HG03354 (cell line): ENCODE results near the gene NTRK1.

Source experiments
- ATAC-seq: cut with Tn5 transposase; IDR thresholded peaks from one replicate; pipeline ENCODE4 v1.9.1; 2021; ENCODE audit warnings: mild to moderate bottlenecking; ENCODE audit not compliant: unreplicated experiment, poor library complexity, severe bottlenecking

NTRK1 gene

DNA sequence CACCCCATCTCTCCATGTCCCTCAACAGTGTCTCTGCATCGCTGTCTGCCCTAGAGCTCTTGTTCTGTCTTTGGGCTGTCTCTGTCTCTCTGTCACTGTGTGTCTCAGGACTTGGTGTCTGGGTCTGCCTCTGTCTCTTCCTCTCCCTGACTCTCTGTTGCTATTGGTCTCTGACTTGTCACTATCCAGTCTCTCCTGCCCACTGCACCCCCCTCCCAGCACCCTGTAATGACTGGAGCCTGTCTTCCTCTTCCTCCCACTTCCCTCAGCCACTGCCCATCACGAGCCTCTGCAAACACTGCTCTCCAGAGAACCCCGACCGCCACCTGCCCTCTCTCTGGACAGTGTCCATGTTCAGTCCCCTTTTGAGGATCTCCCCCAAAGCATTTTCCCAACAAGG is 45.0 kb downstream of the NTRK1 start:
- ATAC-seq = no peak

- no peak for ATAC-seq
Measured at GRCh38 chr1:156906206-156906906, 45.7 kb downstream of the NTRK1 start.

GRCh38 chr1:156908541-156908940 is 47.9 kb downstream of the NTRK1 start:
- no peak for ATAC-seq

DNA sequence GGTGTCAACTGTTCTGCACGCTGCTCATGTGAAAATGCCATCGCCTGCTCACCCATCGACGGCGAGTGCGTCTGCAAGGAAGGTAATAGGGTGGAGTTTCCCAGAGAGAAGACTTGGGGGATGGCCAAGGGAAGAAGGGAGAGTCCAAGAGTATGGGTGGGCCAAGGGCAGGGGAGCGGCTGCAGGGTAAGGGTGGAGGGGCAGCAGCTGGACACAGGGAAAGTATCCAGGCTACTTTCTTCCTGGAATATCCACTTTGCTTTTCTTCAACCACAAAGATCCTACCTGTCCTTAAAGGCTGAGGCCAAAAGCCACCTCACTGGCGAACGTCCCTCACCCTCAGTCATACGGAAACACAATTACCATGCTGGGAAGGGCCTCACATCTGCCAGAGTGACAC is 48.3 kb downstream of the NTRK1 start:
- no peak for ATAC-seq

GRCh38 chr1:156909671-156910070 is 49.0 kb downstream of the NTRK1 start:
- no peak for ATAC-seq

DNA sequence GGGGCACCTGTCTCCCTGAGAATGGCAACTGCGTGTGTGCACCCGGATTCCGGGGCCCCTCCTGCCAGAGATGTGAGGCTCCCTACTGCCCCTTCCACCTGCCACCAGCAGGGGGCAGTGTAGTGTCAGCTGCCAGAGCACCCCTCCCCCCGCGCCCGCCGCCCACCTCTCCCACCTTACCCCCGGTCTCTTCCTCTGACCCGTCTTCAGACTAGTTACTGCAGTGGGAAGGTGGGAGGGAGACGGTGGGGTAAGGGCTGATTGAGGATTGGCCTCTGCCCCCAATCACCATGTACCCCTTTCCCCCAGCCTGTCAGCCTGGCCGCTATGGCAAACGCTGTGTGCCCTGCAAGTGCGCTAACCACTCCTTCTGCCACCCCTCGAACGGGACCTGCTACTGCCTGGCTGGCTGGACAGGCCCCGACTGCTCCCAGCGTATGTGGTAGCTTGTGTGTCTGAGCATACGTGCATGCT is 49.7 kb downstream of the NTRK1 start:
- no peak for ATAC-seq

DNA sequence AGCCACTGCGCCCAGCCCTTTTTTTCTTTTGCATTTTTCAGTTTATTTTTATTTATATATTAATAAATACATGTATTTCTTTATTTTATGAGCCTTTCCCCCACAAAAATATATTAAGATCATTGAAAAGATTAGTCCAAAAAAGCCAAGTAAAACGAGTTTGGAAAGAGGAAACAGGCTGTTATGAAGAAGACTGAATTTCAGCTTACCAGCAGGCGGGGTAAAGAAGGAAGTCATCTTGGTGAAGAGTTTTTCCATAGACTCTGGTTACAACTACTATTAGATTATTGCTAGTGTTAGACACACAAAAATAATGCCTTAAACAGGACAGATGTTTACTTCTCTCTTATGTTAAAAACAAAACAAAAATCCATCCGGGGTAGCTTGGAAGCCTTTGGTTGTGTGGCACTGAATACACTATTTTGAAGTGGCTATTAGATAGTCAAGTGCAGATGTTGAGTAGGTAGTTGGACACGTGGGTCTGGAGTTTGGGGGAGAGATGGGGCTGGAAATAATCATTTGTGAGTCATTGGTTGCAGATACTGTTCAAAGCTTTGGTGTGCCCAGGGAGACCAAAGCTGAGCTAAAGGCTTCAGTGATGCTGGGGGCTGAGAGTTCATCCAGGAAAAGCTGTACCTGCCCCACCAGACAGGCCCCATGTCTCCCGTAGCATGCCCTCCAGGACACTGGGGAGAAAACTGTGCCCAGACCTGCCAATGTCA is 51.1 kb downstream of the NTRK1 start:
- ATAC-seq = no peak

DNA sequence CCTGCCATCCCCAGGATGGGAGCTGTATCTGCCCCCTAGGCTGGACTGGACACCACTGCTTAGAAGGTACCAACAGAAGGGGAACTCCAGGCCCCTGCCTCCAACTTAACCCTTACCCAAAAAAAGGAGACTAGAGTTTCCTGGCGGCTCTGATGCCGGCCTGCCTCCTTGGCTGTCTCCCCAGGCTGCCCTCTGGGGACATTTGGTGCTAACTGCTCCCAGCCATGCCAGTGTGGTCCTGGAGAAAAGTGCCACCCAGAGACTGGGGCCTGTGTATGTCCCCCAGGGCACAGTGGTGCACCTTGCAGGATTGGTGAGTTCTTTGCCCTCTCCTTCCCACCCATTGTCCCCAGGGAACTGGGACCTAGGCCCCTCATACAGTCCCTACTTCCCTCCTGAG is 51.6 kb downstream of the NTRK1 start:
- ATAC-seq = no peak

DNA sequence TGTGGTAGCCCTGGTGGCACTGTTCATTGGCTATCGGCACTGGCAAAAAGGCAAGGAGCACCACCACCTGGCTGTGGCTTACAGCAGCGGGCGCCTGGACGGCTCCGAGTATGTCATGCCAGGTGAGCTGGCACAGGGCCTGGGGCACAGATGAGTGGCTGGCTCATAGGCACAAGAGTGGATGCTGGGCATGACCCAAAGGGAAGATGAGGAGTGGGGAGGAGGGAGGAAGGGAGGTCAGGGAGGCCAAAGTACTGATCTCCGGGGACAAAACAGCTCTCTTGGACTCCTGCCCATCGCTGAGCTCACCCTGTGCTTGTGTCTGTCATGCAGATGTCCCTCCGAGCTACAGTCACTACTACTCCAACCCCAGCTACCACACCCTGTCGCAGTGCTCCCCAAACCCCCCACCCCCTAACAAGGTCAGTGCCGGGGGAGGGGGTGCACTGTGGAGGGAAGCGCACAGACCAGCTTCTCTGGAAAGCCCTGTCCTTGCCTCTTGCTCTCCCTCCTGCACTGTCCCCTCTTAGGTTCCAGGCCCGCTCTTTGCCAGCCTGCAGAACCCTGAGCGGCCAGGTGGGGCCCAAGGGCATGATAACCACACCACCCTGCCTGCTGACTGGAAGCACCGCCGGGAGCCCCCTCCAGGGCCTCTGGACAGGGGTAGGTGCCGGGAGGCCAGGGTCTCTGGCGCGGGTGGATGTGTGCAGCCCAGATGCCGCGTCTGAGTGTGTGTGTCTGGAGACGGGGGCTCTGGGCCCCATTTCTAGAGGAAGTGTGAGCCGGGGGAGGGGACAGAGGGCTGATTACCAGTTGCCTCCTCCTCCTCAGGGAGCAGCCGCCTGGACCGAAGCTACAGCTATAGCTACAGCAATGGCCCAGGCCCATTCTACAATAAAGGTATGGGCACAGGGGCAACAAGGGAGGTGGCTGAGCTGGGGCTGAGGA is 52.5 kb downstream of the NTRK1 start:
- no peak for ATAC-seq

DNA sequence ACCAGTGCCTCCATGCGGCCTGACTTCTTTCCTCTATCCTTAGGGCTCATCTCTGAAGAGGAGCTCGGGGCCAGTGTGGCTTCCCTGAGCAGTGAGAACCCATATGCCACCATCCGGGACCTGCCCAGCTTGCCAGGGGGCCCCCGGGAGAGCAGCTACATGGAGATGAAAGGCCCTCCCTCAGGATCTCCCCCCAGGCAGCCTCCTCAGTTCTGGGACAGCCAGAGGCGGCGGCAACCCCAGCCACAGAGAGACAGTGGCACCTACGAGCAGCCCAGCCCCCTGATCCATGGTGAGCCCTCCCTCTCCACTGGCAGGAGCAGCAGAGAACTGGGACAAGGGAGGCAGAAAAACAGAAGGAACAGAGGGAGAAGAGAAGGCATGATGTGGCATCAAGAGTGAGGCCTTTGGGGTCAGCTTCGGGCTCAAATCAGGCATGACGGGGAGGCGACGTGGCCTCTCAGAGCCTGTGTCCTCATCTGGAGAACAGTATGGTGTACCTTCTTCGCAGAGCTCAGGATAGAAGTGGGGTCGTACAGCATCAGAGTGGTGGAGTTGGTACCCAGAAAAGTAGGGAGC is 53.2 kb downstream of the NTRK1 start:
- ATAC-seq = no peak

DNA sequence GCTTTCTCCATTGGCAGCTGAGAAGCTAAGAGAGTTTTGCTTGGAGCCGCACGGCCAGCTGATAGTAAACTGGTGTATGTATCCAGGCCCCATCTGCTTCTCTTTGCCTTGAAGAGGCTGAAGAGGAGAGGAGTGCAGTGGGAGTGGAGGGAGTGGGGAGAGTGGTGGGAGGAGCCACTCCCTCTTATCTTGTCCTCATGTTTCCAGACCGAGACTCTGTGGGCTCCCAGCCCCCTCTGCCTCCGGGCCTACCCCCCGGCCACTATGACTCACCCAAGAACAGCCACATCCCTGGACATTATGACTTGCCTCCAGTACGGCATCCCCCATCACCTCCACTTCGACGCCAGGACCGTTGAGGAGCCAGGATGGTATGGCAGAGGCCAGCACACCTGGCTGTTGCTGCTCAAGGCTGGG is 53.8 kb downstream of the NTRK1 start:
- ATAC-seq = no peak

DNA sequence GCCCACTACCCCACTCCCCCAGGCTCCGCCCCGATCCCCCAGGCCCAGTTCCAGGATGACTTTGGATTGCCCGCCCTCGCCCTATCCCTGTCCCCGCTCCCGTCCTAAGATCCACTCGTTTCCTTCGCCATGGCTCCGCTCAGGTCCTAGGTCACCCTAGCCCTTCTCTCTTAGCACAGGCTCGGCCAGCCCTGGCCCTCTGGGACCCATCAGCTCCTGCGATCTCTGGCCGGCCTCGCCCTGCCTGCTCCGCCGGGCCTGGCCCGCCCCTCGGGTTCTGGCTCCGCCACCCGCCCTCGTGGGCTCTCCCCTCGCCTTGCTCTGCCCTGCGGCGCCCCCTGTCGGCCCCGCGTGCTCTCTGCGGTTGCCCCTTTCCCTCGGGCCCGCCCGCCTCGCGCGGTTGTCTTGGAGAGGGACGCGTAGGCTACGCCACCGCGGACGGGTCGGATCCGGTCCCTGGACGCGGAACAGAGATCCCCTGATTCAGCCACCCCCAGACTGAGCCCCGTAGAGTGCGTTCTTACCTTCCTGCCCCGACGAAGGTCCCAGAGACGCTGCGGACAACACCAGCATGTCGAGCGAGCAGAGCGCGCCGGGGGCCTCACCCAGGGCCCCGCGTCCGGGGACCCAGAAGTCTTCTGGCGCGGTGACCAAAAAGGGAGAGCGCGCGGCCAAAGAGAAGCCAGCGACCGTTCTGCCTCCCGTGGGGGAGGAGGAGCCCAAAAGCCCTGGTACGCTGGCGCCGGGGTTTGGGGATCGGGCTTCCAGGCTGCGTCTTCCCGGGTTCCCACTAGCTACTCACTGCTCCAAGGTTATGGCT is 59.8 kb downstream of the NTRK1 start, which contains the start of gene LRRC71:
LRRC71 (plus strand) TSS at position 400 of the 820 bp plus-strand sequence; CDS start at position 572, 172 bp downstream.
- ATAC-seq = no peak

GRCh38 chr1:156921053-156921529 is 60.4 kb downstream of the NTRK1 start:
- no peak for ATAC-seq

- ATAC-seq = no peak
Measured at GRCh38 chr1:156922986-156923669, 62.5 kb downstream of the NTRK1 start.

- ATAC-seq = no peak
Measured at GRCh38 chr1:156923670-156924477, 63.2 kb downstream of the NTRK1 start.

DNA sequence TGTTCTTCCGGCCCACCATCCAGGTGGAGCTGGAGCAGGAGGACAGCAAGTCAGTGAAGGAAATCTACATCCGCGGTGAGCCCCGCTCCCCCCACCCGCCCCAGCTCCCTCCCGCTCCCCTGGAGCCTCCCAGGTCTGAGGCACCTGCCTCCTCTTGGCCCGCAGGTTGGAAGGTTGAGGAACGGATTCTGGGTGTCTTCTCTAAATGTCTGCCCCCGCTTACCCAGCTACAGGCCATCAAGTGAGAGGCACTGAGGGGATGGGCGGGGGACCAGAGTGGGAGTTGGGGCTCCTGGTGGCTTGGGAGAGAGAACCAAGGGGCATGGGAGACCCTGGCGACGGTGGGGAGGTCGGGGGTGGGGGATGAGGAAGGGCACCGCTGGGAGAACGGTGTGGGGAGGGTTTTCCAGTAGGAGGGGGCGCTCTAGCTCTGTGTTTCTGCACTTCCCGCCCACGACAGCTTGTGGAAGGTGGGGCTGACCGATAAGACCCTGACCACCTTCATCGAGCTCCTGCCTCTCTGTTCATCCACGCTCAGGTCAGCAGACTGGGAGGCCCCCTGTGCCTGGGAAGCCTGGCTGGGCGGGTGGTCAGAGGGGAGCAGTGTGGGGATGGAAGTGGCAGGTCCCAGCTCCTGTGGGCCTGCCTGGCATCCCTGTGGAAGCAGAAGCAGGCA is 64.0 kb downstream of the NTRK1 start:
- ATAC-seq = no peak
